Measurements from ENCODE around the gene PLCXD3. TPM values are rescaled to one million over a fixed set of nuclear protein-coding genes. Genes with fewer than 3 reads are reported as not detected.
"Not testable (repeated sequence)": the region's sequence is repeated elsewhere in the genome, so short reads cannot be mapped to it uniquely, and the experiment has no call there.

Gene PLCXD3
- total and polyA plus RNA-seq, 2 of the 8 experiments (the other 6 are each of a cell fraction or from before 2014, with no cell fraction given): 0.03 to 0.07 TPM

- not testable (repeated sequence) for H3K4me3 ChIP-seq (ENCODE audit: extremely low read depth in 1 of 4, insufficient read depth in 2 of 4, low read depth in 3 of 4, low read length in 4 of 4)
- CTCF ChIA-PET (ENCODE audit: partially characterized antibody): interaction anchor here (1.4 kb wide), 1 partner anchor 17 kb away, joined by 3 read pairs; the partner anchor contains the start of gene PLCXD3
Measured at GRCh38 chr5:41493490-41494126, 16.8 kb downstream of the PLCXD3 start.

More at GRCh38 chr5:41493490-41494126, 16.8 kb downstream of the PLCXD3 start:
- H3K23ac ChIP-seq (ENCODE audit: insufficient read length); H3K9ac ChIP-seq (replicated peaks in 1 of 4; ENCODE audit: extremely low read depth in 1 of 4, low read depth in 3 of 4, low read length in 3 of 4); H3K23me2 ChIP-seq (ENCODE audit: low read depth, low read length); H2AK5ac ChIP-seq (ENCODE audit: low read depth, low read length); H3K4ac ChIP-seq (replicated peaks; ENCODE audit: insufficient read length, low read depth, low read length); H3K36me3 ChIP-seq (ENCODE audit: control insufficient read depth in 2 of 4, insufficient read depth in 4 of 4, low read length in 3 of 4); H3K14ac ChIP-seq (ENCODE audit: insufficient read length); H3K56ac ChIP-seq (replicated peaks; ENCODE audit: insufficient read length, low read depth, low read length); H2BK20ac ChIP-seq (ENCODE audit: low read length); H2BK12ac ChIP-seq (ENCODE audit: low read depth, low read length); H3K27me3 ChIP-seq (replicated peaks in 1 of 4; ENCODE audit: control insufficient read depth in 3 of 4, extremely low read depth in 1 of 4, insufficient read depth in 3 of 4, low read length in 3 of 4); H4K20me1 ChIP-seq (replicated peaks in 1 of 2; ENCODE audit: control insufficient read depth in 1 of 2, insufficient read depth in 2 of 2, low read length in 2 of 2); H3K4me1 ChIP-seq (replicated peaks in 1 of 4; ENCODE audit: control insufficient read depth in 3 of 4, insufficient read depth in 4 of 4, low read length in 3 of 4); H4K8ac ChIP-seq (ENCODE audit: extremely low read depth, insufficient read depth, low read length); DNase-seq (ENCODE audit: low read depth in 1 of 2, low spot score in 2 of 2); H3K4me2 ChIP-seq (ENCODE audit: insufficient read depth in 1 of 2, low read depth in 2 of 2, low read length in 2 of 2); H3K79me2 ChIP-seq (ENCODE audit: control insufficient read depth in 1 of 2, insufficient read depth in 2 of 2, low read length in 2 of 2); H2BK5ac ChIP-seq (ENCODE audit: low read depth, low read length); POLR2A ChIA-PET (ENCODE audit: partially characterized antibody); H3K27ac ChIP-seq (ENCODE audit: low read depth, low read length); H4K91ac ChIP-seq (replicated peaks; ENCODE audit: insufficient read length, low read length); H3K18ac ChIP-seq (ENCODE audit: extremely low read depth, low read length); H2BK15ac ChIP-seq (ENCODE audit: low read length); H3K9me3 ChIP-seq (ENCODE audit: insufficient read depth in 2 of 2, low read depth in 1 of 2, low read length in 1 of 2); H2AFZ ChIP-seq (ENCODE audit: low read length); H4K5ac ChIP-seq (ENCODE audit: insufficient read length, low read depth, low read length); H3K79me1 ChIP-seq (ENCODE audit: low read depth, low read length); FAIRE-seq; H2BK120ac ChIP-seq (replicated peaks; ENCODE audit: low read depth, low read length): not testable (repeated sequence)
- WGBS, 2 experiments (ENCODE audit: extremely low coverage in 1 of 2, insufficient coverage in 1 of 2, insufficient read length in 1 of 2, insufficient replicate concordance in 2 of 2, low coverage in 1 of 2, low lambda C conversion rate in 2 of 2, missing lambda C conversion rate in 1 of 2): 91% methylated on average over 23 of the region's 24 CpGs; no CpG with 5 or more reads in 1 of the 2 experiments
